ENCODE measurements around the gene PSME2. TPM values are rescaled to one million over a fixed set of nuclear protein-coding genes. Genes with fewer than 3 reads are reported as not detected.

Gene PSME2
- total RNA-seq, 2 experiments from 2014 or later = 81.7 to 83.2 TPM

GRCh38 chr14:24121210-24121609 is 25.2 kb downstream of the PSME2 start:
- H3K27me3 Mint-ChIP-seq = no peaks in the 10 kb centered on the region
- POLR2A ChIA-PET = interaction anchor here (0.9 to 1.2 kb wide), 2 partner anchors 11 to 15 kb away, joined by 3 read pairs; partner anchors contain the start of gene PSME1
- H3K4me1 Mint-ChIP-seq (ENCODE audit: low read depth) = peaks cover 19% of the 10 kb centered on the region

DNA sequence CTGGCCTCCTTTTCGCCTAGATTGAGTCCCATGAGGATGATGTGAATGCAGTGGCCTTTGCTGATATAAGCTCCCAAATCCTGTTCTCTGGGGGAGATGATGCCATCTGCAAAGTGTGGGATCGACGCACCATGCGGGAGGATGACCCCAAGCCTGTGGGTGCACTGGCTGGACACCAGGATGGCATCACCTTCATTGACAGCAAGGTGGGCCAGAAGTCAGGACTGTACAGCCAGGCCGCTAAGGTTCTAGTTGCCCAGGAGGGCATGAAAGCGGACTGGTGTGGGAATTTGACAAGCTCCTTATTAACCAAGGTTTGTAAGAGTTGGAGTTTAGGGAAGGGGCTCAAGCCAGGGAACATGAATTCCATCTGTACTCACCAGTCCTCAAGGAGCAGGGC is 26.7 kb downstream of the PSME2 start:
- peaks cover 96% of the 10 kb centered on the region for H3K36me3 Mint-ChIP-seq (ENCODE audit: low read depth)
- H3K4me1 Mint-ChIP-seq (ENCODE audit: low read depth) = peaks cover 35% of the 10 kb centered on the region
- Histone ChIP-seq H3K4me3 (ENCODE audit: low read length) (no peak overlapping the region), H3K27ac (ENCODE audit: low read depth in 1 of 2, low read length in 2 of 2) (no peak overlapping the region), H3K27me3 (ENCODE audit: control insufficient read depth in 1 of 2, insufficient read depth in 2 of 2, low read length in 2 of 2) (no peaks in the 10 kb centered on the region), H3K9me3 (ENCODE audit: control insufficient read depth in 1 of 2, insufficient read depth in 1 of 2, low read length in 2 of 2) (no peaks in the 10 kb centered on the region), H3K4me1 (ENCODE audit: insufficient read depth, low read length) (peaks cover 31% of the 10 kb centered on the region), H3K36me3 (ENCODE audit: insufficient read depth, low read length) (peaks cover 74% of the 10 kb centered on the region)
- no peaks in the 10 kb centered on the region for H3K27me3 Mint-ChIP-seq
- CTCF ChIA-PET = interaction anchor here (1.9 kb wide), 1 partner anchor 12 kb away, joined by 6 read pairs; no protein-coding TSS in a partner anchor
- H3K27ac Mint-ChIP-seq = no peak overlapping the region
- H3K9me3 Mint-ChIP-seq = no peaks in the 10 kb centered on the region
- no peak for ATAC-seq (ENCODE audit: poor library complexity)
- no peak overlapping the region for H3K4me3 Mint-ChIP-seq
- POLR2A ChIA-PET = interaction anchor here (7.0 kb wide), 1 partner anchor 16 kb away, joined by 296 read pairs; the partner anchor contains the start of genes EMC9, FITM1 and PSME1
- no peak for DNase-seq
- intact Hi-C loops (cut with DNase I, micrococcal nuclease) = loop anchor here in 1 of 2 experiments (10.0 kb wide), 2 partner anchors 315 to 555 kb away; partner anchors contain the start of gene AP1G2
- TF ChIP-seq CTCF (IDR thresholded peaks at IDR 0.05) = no peak

More at GRCh38 chr14:24121210-24121609, 25.2 kb downstream of the PSME2 start:
- ATAC-seq (ENCODE audit: poor library complexity) (no peak), DNase-seq (no peak)
- Histone ChIP-seq H3K27me3 (ENCODE audit: control insufficient read depth in 1 of 2, insufficient read depth in 2 of 2, low read length in 2 of 2) (no peaks in the 10 kb centered on the region), H3K4me1 (ENCODE audit: insufficient read depth, low read length) (peaks cover 21% of the 10 kb centered on the region), H3K27ac (ENCODE audit: low read depth in 1 of 2, low read length in 2 of 2) (no peak overlapping the region), H3K9me3 (ENCODE audit: control insufficient read depth in 1 of 2, insufficient read depth in 1 of 2, low read length in 2 of 2) (no peaks in the 10 kb centered on the region), H3K36me3 (ENCODE audit: insufficient read depth, low read length) (peaks cover 74% of the 10 kb centered on the region), H3K4me3 (ENCODE audit: low read length) (no peak overlapping the region)
- no peak for TF ChIP-seq CTCF (IDR thresholded peaks at IDR 0.05)
- intact Hi-C loops (cut with DNase I, micrococcal nuclease) = no loop called here
- no peak overlapping the region for H3K27ac Mint-ChIP-seq
- H3K9me3 Mint-ChIP-seq = no peaks in the 10 kb centered on the region
- H3K4me3 Mint-ChIP-seq = no peak overlapping the region
- peaks cover 87% of the 10 kb centered on the region for H3K36me3 Mint-ChIP-seq (ENCODE audit: low read depth)
- CTCF ChIA-PET = interaction anchor here (1.7 to 1.9 kb wide), 2 partner anchors 14 to 40 kb away, joined by 4 to 6 read pairs; partner anchors contain the start of gene IRF9

DNA sequence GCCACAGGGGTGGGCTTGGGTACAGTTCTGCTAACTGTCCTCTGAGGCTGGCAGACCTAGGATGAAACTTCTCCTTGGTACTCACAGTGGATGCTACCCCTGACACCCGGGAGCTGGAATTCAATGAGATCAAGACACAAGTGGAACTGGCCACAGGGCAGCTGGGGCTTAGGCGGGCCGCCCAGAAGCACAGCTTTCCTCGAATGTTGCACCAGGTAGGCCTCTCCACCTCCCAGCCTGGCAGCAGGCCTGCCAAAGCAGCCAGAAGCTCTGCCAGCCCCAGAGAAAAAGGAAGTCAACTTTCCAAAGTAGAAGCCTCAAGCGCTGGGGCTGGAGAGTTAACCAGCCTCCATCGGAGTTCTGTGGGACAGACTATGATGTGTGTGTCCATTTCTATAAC is 29.2 kb downstream of the PSME2 start:
- Histone ChIP-seq H3K4me3 (ENCODE audit: low read length) (no peak overlapping the region), H3K27ac (ENCODE audit: low read depth in 1 of 2, low read length in 2 of 2) (no peak overlapping the region), H3K27me3 (ENCODE audit: control insufficient read depth in 1 of 2, insufficient read depth in 2 of 2, low read length in 2 of 2) (no peaks in the 10 kb centered on the region), H3K9me3 (ENCODE audit: control insufficient read depth in 1 of 2, insufficient read depth in 1 of 2, low read length in 2 of 2) (no peaks in the 10 kb centered on the region), H3K36me3 (ENCODE audit: insufficient read depth, low read length) (peaks cover 51% of the 10 kb centered on the region), H3K4me1 (ENCODE audit: insufficient read depth, low read length) (peaks cover 37% of the 10 kb centered on the region)
- intact Hi-C loops (cut with DNase I, micrococcal nuclease) = loop anchor here in 1 of 2 experiments (2.0 to 10.0 kb wide), 3 partner anchors 28 to 552 kb away; partner anchors contain the start of gene AP1G2
- POLR2A ChIA-PET = interaction anchor here (1.1 to 7.0 kb wide), 4 partner anchors 19 to 125 kb away, joined by 3 to 296 read pairs (median 62); partner anchors contain the start of genes CHMP4A, EMC9, FITM1 and PSME1
- Mint-ChIP-seq H3K9me3 (no peaks in the 10 kb centered on the region), H3K27ac (peak overlapping the region; percentile 98), H3K4me3 (no peak overlapping the region), H3K27me3 (no peaks in the 10 kb centered on the region), H3K36me3 (ENCODE audit: low read depth) (peaks cover 86% of the 10 kb centered on the region), H3K4me1 (ENCODE audit: low read depth) (peaks cover 35% of the 10 kb centered on the region)
- ATAC-seq (ENCODE audit: poor library complexity) (no peak), DNase-seq (no peak)
- CTCF ChIA-PET = interaction anchor here (0.8 to 1.3 kb wide), 3 partner anchors 8 to 179 kb away, joined by 3 to 4 read pairs (median 3); partner anchors contain the start of gene IRF9
- TF ChIP-seq CTCF (IDR thresholded peaks at IDR 0.05) = no peak

Data from CD4-positive, alpha-beta T cell (primary cell).